HEK293T (cell line): ENCODE measurements around the gene CAPN2.

Experiments
- CTCF ChIA-PET: fragments of 350-600 bp; formaldehyde crosslinking; extraction: SDS; loops from one replicate; lab custom pipeline; 2021; ENCODE audit warnings: antibody characterized with exemption, inconsistent platforms; lab: Yijun Ruan, JAX
- POLR2A ChIA-PET: fragments of 350-600 bp; formaldehyde crosslinking; extraction: SDS; loops from one replicate; lab custom pipeline; 2020; ENCODE audit warnings: antibody characterized with exemption, inconsistent platforms; lab: Yijun Ruan, JAX
- DNase-seq: peaks from one replicate; pipeline ENCODE4 v3.0.0; 2012; ENCODE audit warnings: mixed read lengths; ENCODE audit errors: extremely low spot score
- ARNT ChIP-seq: fragments of 450-650 bp; IDR thresholded peaks from 2 replicates; pipeline ENCODE4 v1.6.1; 2017; ENCODE audit warnings: mild to moderate bottlenecking
- BHLHE40 ChIP-seq: fragments of 450-650 bp; IDR thresholded peaks from 2 replicates; pipeline ENCODE4 v1.6.1; 2016; ENCODE audit warnings: mild to moderate bottlenecking, moderate library complexity, borderline replicate concordance
- CTBP1 ChIP-seq: fragments of 450-650 bp; IDR thresholded peaks from 2 replicates; pipeline ENCODE4 v1.6.1; 2016; ENCODE audit warnings: borderline replicate concordance
- ELF4 ChIP-seq: fragments of 450-650 bp; IDR thresholded peaks from 2 replicates; pipeline ENCODE4 v1.6.1; 2017; ENCODE audit warnings: antibody characterized with exemption
- FOXA1 ChIP-seq: fragments of 450-650 bp; IDR thresholded peaks from 2 replicates; pipeline ENCODE4 v1.6.1; 2016; ENCODE audit warnings: mild to moderate bottlenecking
- FOXK2 ChIP-seq: fragments of 450-650 bp; IDR thresholded peaks from 2 replicates; pipeline ENCODE4 v1.6.1; 2016; ENCODE audit warnings: mild to moderate bottlenecking
- FOXM1 ChIP-seq: fragments of 450-650 bp; IDR thresholded peaks from 2 replicates; pipeline ENCODE4 v1.6.1; 2017; ENCODE audit warnings: mild to moderate bottlenecking, borderline replicate concordance
- HDGF ChIP-seq: fragments of 450-650 bp; IDR thresholded peaks from 2 replicates; pipeline ENCODE4 v1.6.1; 2017; ENCODE audit warnings: antibody characterized with exemption, borderline replicate concordance
- L3MBTL2 ChIP-seq: fragments of 450-650 bp; conservative IDR thresholded peaks from 2 replicates; pipeline ENCODE4 v1.6.1; 2016; ENCODE audit warnings: mild to moderate bottlenecking
- LEF1 ChIP-seq: fragments of 450-650 bp; IDR thresholded peaks from 2 replicates; pipeline ENCODE4 v1.6.1; 2017; ENCODE audit warnings: mild to moderate bottlenecking, borderline replicate concordance
- NFRKB ChIP-seq: fragments of 450-650 bp; IDR thresholded peaks from 2 replicates; pipeline ENCODE4 v1.6.1; 2016; ENCODE audit warnings: mild to moderate bottlenecking, moderate library complexity
- SP1 ChIP-seq: fragments of 450-650 bp; IDR thresholded peaks from 2 replicates; pipeline ENCODE4 v1.6.1; 2017
- SUZ12 ChIP-seq: fragments of 450-650 bp; IDR thresholded peaks from 2 replicates; pipeline ENCODE4 v1.6.1; 2016; ENCODE audit warnings: mild to moderate bottlenecking
- TARDBP ChIP-seq: fragments of 450-650 bp; IDR thresholded peaks from 2 replicates; pipeline ENCODE4 v1.6.1; 2016
- ZNF384 ChIP-seq: fragments of 450-650 bp; IDR thresholded peaks from 2 replicates; pipeline ENCODE4 v1.6.1; 2016
- TF ChIP-seq, protein P1 (sequence below): fragments of 450-650 bp; IDR thresholded peaks from 2 replicates; pipeline ENCODE4 v1.6.1; 2016

CAPN2 gene

GRCh38 chr1:223758734-223759133 is 46.4 kb downstream of the CAPN2 start:
- DNase-seq, result no peak
- TF ChIP-seq CTBP1 (no peak), SUZ12 (no peak), ZNF384 (no peak), L3MBTL2 (no peak), ELF4 (no peak), TARDBP (no peak), SP1 (no peak), FOXA1 (no peak)
- ChIA-PET POLR2A (no interaction called here), CTCF (no interaction called here)

DNA sequence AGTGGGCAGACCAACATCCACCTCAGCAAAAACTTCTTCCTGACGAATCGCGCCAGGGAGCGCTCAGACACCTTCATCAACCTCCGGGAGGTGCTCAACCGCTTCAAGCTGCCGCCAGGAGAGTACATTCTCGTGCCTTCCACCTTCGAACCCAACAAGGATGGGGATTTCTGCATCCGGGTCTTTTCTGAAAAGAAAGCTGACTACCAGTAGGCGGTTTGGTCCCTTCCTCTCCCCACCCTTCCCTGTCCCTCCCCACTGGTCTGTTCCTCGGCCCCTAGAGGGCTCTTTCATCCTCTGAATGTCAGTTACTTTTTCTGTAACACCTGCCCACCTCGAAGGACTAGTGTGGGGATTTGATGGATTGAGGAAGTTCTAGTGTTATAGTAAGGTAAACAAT is 46.9 kb downstream of the CAPN2 start:
- no peak for DNase-seq
- ChIA-PET POLR2A (no interaction called here), CTCF (interaction anchor here (1.3 kb wide), 1 partner anchor 10 kb away, joined by 3 read pairs; no protein-coding TSS in a partner anchor)
- no peak for TF ChIP-seq ARNT
- TF ChIP-seq FOXM1, result no peak
- TF ChIP-seq LEF1, result no peak
- no peak for TF ChIP-seq TARDBP
- TF ChIP-seq NFRKB, result no peak
- no peak for TF ChIP-seq FOXA1
- no peak for TF ChIP-seq ZNF384
- no peak for TF ChIP-seq HDGF

- CTCF ChIA-PET, result interaction anchor here (1.0 kb wide), 1 partner anchor 12 kb away, joined by 4 read pairs; no protein-coding TSS in a partner anchor
- POLR2A ChIA-PET, result no interaction called here
- TF ChIP-seq L3MBTL2 (no peak), HDGF (no peak), CTBP1 (no peak)
- DNase-seq, result no peak
Observed at GRCh38 chr1:223760833-223761232, 48.5 kb downstream of the CAPN2 start.

DNA sequence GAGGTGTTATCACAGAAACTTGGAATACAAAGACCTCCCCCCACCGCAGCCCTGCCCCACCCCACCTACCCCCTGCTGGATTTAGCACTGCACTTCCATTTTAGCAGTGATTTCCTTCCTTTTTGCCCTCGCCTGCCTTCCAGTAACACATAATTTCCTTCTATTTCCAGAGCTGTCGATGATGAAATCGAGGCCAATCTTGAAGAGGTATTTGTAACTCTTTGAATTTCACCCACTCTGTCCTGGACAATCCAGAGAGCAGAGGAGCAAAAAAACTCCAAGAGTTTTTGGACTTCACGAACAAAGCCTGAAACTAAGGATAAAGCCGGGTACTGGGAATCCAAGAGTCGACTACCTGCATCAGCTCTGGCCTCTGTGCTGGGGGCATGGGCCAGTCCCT is 49.1 kb downstream of the CAPN2 start:
- DNase-seq, result no peak
- ChIA-PET CTCF (interaction anchor here (1.0 kb wide), 1 partner anchor 12 kb away, joined by 4 read pairs; no protein-coding TSS in a partner anchor), POLR2A (no interaction called here)
- TF ChIP-seq NFRKB, result no peak
- no peak for TF ChIP-seq FOXM1
- no peak for TF ChIP-seq CTBP1
- no peak for TF ChIP-seq LEF1
- TF ChIP-seq SUZ12, result no peak
- no peak for TF ChIP-seq ELF4
- TF ChIP-seq HDGF, result no peak
- TF ChIP-seq, protein P1, sequence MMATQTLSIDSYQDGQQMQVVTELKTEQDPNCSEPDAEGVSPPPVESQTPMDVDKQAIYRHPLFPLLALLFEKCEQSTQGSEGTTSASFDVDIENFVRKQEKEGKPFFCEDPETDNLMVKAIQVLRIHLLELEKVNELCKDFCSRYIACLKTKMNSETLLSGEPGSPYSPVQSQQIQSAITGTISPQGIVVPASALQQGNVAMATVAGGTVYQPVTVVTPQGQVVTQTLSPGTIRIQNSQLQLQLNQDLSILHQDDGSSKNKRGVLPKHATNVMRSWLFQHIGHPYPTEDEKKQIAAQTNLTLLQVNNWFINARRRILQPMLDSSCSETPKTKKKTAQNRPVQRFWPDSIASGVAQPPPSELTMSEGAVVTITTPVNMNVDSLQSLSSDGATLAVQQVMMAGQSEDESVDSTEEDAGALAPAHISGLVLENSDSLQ, result no peak
- no peak for TF ChIP-seq FOXK2
- no peak for TF ChIP-seq BHLHE40
- TF ChIP-seq ZNF384, result no peak
- TF ChIP-seq FOXA1, result no peak
- TF ChIP-seq SP1, result no peak
- no peak for TF ChIP-seq TARDBP
- TF ChIP-seq L3MBTL2, result no peak
- no peak for TF ChIP-seq ARNT

DNA sequence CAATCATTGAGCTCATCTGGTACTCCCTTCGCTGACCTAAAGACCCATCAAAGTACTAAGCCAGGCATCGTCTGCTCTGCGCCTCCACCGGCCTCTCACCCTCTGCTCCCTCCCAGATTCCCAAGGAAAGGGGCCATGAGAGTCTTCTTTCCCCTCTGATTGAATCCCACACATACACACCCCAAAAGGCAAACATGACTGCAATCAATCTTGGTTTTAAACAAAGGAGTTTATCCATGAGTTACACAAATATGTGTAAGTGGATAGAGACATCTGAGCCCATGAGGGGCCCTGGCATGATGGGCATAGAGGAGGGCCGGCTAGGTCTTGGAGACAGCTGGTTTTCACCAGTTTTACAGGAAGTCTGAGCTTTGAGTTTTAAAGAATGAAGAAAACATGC is 50.9 kb downstream of the CAPN2 start:
- CTCF ChIA-PET, result interaction anchor here (0.6 to 1.4 kb wide), 3 partner anchors 13 to 626 kb away, joined by 3 to 5 read pairs (median 3); no protein-coding TSS in a partner anchor

GRCh38 chr1:223763881-223764280 is 51.5 kb downstream of the CAPN2 start:
- ChIA-PET CTCF (interaction anchor here (0.6 kb wide), 1 partner anchor 410 kb away, joined by 3 read pairs; no protein-coding TSS in a partner anchor), POLR2A (no interaction called here)
- no peak for TF ChIP-seq HDGF
- TF ChIP-seq FOXM1, result no peak
- no peak for TF ChIP-seq FOXK2
- no peak for TF ChIP-seq FOXA1
- TF ChIP-seq ARNT, result no peak
- no peak for TF ChIP-seq SP1
- TF ChIP-seq ELF4, result no peak
- no peak for TF ChIP-seq ZNF384
- TF ChIP-seq, protein P1, result no peak
- DNase-seq, result no peak

More for the DNA sequence above, 50.9 kb downstream of the CAPN2 start:
- POLR2A ChIA-PET, result no interaction called here
- no peak for DNase-seq
- no peak for TF ChIP-seq ARNT
- no peak for TF ChIP-seq L3MBTL2
- TF ChIP-seq FOXA1, result no peak
- TF ChIP-seq ELF4, result no peak
- TF ChIP-seq SP1, result no peak
- TF ChIP-seq FOXM1, result no peak
- no peak for TF ChIP-seq SUZ12

GRCh38 chr1:223765036-223765718 is 52.8 kb downstream of the CAPN2 start:
- DNase-seq, result no peak
- TF ChIP-seq SP1, result no peak
- TF ChIP-seq CTBP1, result no peak
- TF ChIP-seq FOXM1, result no peak
- TF ChIP-seq LEF1, result no peak
- TF ChIP-seq, protein P1, result no peak
- no peak for TF ChIP-seq ELF4
- TF ChIP-seq BHLHE40, result no peak
- TF ChIP-seq HDGF, result no peak
- no peak for TF ChIP-seq ARNT
- TF ChIP-seq L3MBTL2, result no peak
- no peak for TF ChIP-seq NFRKB
- POLR2A ChIA-PET, result no interaction called here
- CTCF ChIA-PET, result no interaction called here
